NCI-H748 (cell line): Measurements from ENCODE around the gene HMCN2.

Experiments
- DNase-seq: peaks from one replicate; lab custom pipeline; 2025; ENCODE audit not compliant: unreplicated experiment; lab: John Stamatoyannopoulos, UW

Gene HMCN2

DNA sequence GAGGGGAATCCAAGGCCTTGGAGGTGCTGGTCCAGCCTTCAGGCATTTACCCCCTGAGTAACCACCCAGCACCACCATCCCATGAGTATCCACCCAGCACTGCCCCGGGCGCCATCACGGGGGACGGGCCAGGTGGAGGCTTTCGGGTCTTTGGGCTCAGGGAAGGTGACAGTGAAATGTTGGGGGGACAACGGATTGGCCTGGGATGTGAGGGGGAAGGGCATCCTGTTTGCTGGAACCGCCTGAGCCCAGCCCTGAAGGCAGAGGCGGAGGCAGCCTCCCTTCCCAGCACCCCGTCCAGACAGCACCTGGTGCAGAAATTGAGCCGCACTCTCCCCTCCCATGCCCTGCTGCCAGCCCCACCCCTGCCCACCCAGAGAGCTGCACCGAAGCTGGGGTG lies 196.2 kb downstream of the HMCN2 start:
- DNase-seq = no peak

DNA sequence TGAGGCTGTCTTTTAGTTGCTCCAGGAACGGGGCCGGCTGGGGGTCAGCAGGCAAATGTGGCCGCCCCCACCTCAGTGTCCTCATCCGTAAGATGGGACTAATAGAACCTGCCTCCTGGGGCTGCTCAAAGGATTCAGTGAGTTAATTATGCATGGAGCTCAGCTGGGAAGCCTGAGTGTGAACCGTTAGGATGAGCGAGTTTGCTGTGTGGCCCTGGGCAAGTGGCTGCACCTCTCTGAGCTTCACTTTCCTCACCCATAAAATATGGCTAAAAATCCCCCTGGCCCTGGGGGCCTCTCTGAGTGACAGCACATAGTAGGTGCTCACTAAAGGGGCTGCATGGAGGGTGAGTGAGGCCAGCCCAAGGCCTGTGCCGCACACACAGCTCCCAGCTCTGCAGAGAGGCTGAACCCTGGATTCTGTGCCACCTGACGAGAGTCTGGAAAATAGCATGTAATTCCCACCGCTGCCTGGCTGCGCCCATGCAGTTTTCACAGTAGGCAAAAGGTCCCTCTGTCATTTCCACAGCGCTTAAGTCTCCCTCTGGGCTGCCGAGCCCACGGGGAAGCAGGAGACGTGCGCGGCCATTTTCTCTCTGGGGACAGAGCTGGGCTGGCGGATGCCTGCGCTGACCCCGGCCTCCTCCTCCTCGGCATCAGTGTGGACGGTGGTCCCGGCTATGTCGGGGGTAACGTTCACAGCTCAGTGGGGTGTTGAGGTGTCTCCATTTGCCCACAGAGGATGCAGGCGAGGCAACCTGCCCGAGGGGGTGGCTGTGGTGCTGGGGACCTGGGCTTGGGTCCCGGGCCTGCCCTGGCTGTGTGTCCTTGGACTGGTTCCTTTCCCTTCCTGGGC lies 197.4 kb downstream of the HMCN2 start:
- peak; percentile 17 for DNase-seq

GRCh38 chr9:130463763-130464745 lies 198.5 kb downstream of the HMCN2 start:
- DNase-seq = no peak

GRCh38 chr9:130465383-130466096 lies 200.0 kb downstream of the HMCN2 start:
- DNase-seq = no peak

DNA sequence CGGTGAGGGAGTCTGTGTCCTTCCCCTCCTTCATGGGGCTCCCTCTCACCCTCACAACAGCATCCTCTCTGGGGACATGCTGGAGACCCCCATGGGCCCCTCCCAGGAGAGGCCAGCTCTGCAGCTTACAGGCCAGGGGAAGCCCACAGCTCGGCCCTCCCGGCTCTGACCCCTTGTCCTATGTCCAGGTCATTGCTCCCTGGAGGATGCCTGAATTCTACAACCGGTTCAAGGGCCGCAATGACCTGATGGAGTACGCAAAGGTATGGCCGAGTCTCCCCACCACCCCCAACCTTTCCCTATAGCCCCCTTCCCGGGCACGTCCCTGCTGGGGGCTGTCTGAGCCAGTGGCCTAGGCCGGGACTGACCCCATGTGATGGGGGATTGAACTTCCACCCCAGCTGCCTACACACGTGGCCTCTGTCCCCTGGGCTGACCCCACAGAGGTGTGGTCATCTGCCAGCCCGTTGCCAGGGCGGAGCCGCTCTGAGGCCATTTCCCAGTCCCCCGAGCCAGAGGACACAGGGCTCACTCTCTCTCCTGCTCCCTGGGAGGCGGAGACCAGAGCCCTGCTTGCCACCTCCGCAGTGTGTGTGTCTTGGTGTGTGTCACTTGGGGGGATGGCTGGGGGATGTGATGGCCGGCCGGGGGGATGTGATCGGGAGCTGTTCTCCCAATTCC lies 201.1 kb downstream of the HMCN2 start:
- no peak for DNase-seq

- peak; percentile 79 for DNase-seq
These were observed 201.8 kb downstream of the HMCN2 start for GRCh38 chr9:130467316-130467715.

DNA sequence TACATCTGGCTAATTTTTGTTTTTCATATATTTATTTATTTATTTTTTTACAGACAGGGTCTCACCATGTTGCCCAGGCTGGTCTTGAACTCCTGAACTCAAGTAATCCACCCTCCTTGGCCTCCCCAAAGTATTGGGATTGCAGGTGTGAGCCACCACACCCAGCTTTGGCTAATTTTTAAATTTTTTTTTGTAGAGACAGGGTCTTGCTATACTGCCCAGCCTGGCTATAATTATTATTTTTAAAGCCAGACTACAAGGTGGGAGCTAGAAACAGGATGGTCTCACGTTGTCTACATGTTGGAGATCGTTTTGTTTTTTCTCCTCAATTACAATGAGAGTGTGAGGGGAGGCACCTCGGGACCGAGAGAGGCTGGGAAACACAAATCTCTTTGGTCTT lies 203.0 kb downstream of the HMCN2 start:
- no peak for DNase-seq

DNA sequence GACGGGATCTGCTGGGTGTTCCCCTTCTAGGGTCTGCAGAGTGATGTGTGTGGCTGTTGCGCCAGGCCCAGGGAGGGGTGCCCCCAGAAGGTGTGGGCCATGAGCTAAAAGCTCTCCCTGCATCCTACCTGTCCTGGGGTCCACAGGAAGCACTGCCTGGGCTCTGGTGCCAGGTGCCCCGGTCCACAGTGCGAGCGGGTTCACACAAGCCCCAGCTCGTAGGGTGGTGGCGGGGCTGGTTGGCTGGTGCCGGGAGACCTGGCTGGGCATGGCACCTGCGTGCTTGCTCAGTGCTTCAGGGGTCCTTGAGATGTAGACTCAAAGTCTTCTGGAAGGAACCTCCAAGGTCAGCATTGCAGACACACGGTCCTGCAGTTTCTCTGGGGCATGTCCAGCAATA lies 204.7 kb downstream of the HMCN2 start:
- DNase-seq = no peak

DNA sequence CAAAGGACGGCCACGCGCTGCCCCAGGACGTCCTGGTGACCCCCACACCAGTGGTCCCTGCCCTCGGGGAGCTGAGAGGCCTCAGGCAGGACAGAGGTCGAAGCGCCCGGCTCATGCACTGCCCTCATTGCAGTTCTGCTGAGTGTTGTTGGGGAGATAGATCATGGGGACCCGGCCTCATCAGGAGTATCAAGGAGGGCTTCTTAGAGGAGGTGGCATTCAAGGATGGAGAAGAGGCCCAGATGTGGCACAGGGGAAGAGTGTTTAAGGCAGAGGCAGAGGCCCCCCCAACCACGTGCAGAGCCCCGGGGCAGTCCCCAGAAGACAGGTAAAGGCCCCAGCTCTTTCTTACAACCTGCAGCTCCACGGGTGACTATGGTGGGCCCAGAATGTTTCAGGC lies 205.4 kb downstream of the HMCN2 start:
- no peak for DNase-seq

GRCh38 chr9:130471411-130472183 lies 206.0 kb downstream of the HMCN2 start:
- DNase-seq = no peak

DNA sequence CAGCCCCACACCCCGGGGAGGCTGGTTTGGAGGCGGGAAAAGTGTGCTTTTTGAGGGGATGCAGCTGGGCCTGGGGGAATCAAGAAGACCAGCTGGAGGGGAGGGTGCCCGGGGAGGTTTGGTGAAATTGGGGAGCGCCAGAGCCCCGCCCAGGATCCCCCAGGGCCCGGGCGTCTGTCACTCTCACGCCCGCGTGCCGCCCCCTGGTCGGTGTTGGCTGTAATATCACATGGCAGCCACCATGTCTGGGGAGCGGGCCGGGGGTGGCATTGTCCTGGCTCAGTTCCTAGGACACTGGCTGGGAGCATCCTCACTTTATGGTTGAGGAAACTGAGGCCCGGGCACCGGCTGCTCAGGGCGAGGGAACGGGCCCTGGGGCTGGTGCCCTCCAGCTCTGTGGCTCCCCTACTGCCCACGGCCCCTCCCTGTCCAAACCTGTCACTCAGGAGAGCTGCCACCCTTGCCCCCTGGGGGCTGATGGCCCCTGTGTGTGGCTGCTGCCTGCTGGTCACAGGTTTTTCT lies 206.7 kb downstream of the HMCN2 start:
- no peak for DNase-seq

- DNase-seq = no peak
These were observed 207.4 kb downstream of the HMCN2 start for GRCh38 chr9:130473009-130473408.

GRCh38 chr9:130473566-130473965 lies 208.0 kb downstream of the HMCN2 start:
- no peak for DNase-seq

- peak; percentile 35 for DNase-seq
These were observed 208.5 kb downstream of the HMCN2 start for GRCh38 chr9:130474106-130474505.

DNA sequence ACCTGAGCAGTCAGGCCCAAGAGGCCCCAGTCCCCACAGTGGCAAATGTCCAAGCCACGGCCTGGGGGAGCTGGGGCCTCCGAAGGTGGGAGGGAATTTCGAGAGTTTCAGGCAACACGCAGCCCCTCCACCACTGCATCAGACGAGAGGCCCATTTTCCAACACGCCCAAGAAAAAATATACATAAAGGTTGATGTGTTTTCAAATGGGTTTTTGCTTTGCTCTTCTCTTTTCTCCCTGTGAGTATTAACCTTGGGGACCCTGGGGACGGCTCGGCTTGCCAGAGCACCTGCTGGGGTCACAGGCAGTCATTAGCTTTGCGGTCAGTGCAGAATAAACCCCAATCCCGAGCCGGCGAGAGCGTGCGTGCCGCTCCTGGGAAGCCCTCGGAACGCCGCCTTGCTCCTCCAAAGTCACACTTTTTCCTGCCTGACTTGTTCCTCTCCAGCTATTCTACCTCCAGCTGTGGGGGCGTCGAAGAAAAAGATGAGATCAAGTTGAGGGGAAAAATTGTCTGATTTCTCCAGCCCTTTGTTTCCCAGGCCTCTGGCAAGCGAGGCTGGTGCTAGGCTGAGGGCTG lies 210.7 kb downstream of the HMCN2 start:
- no peak for DNase-seq

DNA sequence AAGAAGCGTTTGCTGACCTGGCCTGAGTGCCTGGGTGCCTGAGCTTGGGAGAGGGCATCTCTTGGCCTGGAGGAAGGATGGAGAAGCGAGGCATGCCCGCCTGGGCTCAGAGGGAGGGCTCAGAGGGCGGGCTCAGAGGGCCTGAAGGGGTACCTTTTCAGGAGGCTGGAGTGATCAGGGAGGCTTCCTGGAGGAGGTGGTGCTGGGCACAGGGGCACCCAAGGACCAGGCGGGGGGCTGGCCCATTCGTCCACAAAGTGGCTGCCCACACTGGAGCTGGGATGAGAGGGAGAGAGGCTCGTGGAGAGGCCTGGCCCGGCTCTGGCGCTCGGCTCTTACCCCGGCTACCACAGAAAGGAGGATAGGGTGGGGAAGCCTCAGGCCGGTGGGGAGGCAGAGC lies 212.0 kb downstream of the HMCN2 start:
- DNase-seq = no peak

GRCh38 chr9:130478152-130478551 lies 212.6 kb downstream of the HMCN2 start:
- DNase-seq = no peak

GRCh38 chr9:130478736-130479575 lies 213.4 kb downstream of the HMCN2 start:
- DNase-seq = peak; percentile 20
